ENCODE data around the gene DIS3. TPM values are rescaled to one million over a fixed set of nuclear protein-coding genes. Genes with fewer than 3 reads are reported as not detected.
A peak's percentile ranks its signal among the peaks of the same experiment; 100 is the strongest.
"Not testable (repeated sequence)": the region's sequence is repeated elsewhere in the genome, so short reads cannot be mapped to it uniquely, and the experiment has no call there.

DIS3 gene
- 41.4 TPM for polyA plus RNA-seq (2013, experiment 1 of 2)
- 44.4 TPM for polyA plus RNA-seq (2013, experiment 2 of 2)

GRCh38 chr13:72781451-72782439 lies at the start of gene DIS3, which contains the start of gene PIBF1:
DIS3 (minus strand) TSS chr13:72781900; CDS start chr13:72781832, 68 bp downstream.
PIBF1 (plus strand) TSS chr13:72782133; CDS start chr13:72783470, 1,337 bp downstream.
- peak within 1 kb of the TSS; percentile 96 for H3K4me3 ChIP-seq (ENCODE audit: extremely low read depth, insufficient read depth, low read length, poor library complexity, severe bottlenecking)
- peaks cover 40% of the 10 kb centered on the region for H3K36me3 ChIP-seq (ENCODE audit: control insufficient read depth, insufficient read depth, low read length)
- 1% methylated on average over 55 to 77 of the region's 81 CpGs for WGBS, 2 experiments (ENCODE audit: insufficient coverage in 2 of 2)
- H3K27ac ChIP-seq (ENCODE audit: low read depth, low read length, severe bottlenecking): peak within 1 kb of the TSS; percentile 86
- no peaks in the 10 kb centered on the region for H3K9me3 ChIP-seq (ENCODE audit: control insufficient read depth, low read length)
- peaks cover 10% of the 10 kb centered on the region for H3K4me1 ChIP-seq (ENCODE audit: control insufficient read depth, insufficient read depth, low read length, poor library complexity, severe bottlenecking)

DNA sequence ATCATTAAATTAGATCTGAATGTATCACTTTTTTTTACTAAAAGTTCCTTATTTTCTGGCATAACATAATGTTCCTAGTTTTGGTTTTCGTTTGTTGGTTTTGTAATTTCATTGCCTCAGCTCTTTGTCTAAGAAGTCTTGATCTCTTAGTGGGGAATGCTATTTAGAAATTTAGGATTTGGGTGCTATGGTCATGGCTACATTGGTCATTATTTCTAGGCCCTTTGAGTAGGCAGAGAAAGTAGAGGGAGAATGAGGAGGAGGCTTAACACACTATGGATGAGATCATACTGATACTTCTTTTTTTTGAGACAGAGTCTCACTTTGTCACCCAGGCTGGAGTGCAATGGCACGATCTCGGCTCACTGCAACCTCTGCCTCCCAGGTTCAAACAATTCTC lies 42.0 kb upstream of the DIS3 start:
- peaks cover 3% of the 10 kb centered on the region for H3K4me1 ChIP-seq (ENCODE audit: control insufficient read depth, insufficient read depth, low read length, poor library complexity, severe bottlenecking)
- peaks cover 23% of the 10 kb centered on the region for H3K36me3 ChIP-seq (ENCODE audit: control insufficient read depth, insufficient read depth, low read length)
- WGBS, 2 experiments (ENCODE audit: insufficient coverage in 2 of 2): 94% methylated on average over 3 of the region's 3 CpGs; no CpG with 5 or more reads in 1 of the 2 experiments
- H3K9me3 ChIP-seq (ENCODE audit: control insufficient read depth, low read length): no peaks in the 10 kb centered on the region
- H3K27ac ChIP-seq (ENCODE audit: low read depth, low read length, severe bottlenecking): no peak overlapping the region
- H3K4me3 ChIP-seq (ENCODE audit: extremely low read depth, insufficient read depth, low read length, poor library complexity, severe bottlenecking): no peak overlapping the region

GRCh38 chr13:72823081-72823480 lies 41.4 kb upstream of the DIS3 start:
- Histone ChIP-seq H3K27ac (ENCODE audit: low read depth, low read length, severe bottlenecking) (no peak overlapping the region), H3K9me3 (ENCODE audit: control insufficient read depth, low read length) (no peaks in the 10 kb centered on the region), H3K36me3 (ENCODE audit: control insufficient read depth, insufficient read depth, low read length) (peaks cover 23% of the 10 kb centered on the region), H3K4me1 (ENCODE audit: control insufficient read depth, insufficient read depth, low read length, poor library complexity, severe bottlenecking) (peaks cover 3% of the 10 kb centered on the region), H3K4me3 (ENCODE audit: extremely low read depth, insufficient read depth, low read length, poor library complexity, severe bottlenecking) (no peak overlapping the region)
- no CpG with 5 or more reads among the region's 2 CpGs for WGBS, 2 experiments (ENCODE audit: insufficient coverage in 2 of 2)

- no CpG with 5 or more reads among the region's 1 CpG for WGBS, 2 experiments (ENCODE audit: insufficient coverage in 2 of 2)
Measured at GRCh38 chr13:72820898-72821279, 39.2 kb upstream of the DIS3 start.

GRCh38 chr13:72820156-72820897 lies 38.6 kb upstream of the DIS3 start:
- Histone ChIP-seq H3K4me3 (ENCODE audit: extremely low read depth, insufficient read depth, low read length, poor library complexity, severe bottlenecking) (no peak overlapping the region), H3K9me3 (ENCODE audit: control insufficient read depth, low read length) (no peaks in the 10 kb centered on the region), H3K27ac (ENCODE audit: low read depth, low read length, severe bottlenecking) (no peak overlapping the region), H3K36me3 (ENCODE audit: control insufficient read depth, insufficient read depth, low read length) (peaks cover 16% of the 10 kb centered on the region), H3K4me1 (ENCODE audit: control insufficient read depth, insufficient read depth, low read length, poor library complexity, severe bottlenecking) (peaks cover 3% of the 10 kb centered on the region)
- WGBS, 2 experiments (ENCODE audit: insufficient coverage in 2 of 2): 85% methylated on average over 2 of the region's 8 CpGs; no CpG with 5 or more reads in 1 of the 2 experiments

More at GRCh38 chr13:72820898-72821279, 39.2 kb upstream of the DIS3 start:
- Histone ChIP-seq H3K4me3 (ENCODE audit: extremely low read depth, insufficient read depth, low read length, poor library complexity, severe bottlenecking) (no peak overlapping the region), H3K4me1 (ENCODE audit: control insufficient read depth, insufficient read depth, low read length, poor library complexity, severe bottlenecking) (peaks cover 3% of the 10 kb centered on the region), H3K36me3 (ENCODE audit: control insufficient read depth, insufficient read depth, low read length) (peaks cover 16% of the 10 kb centered on the region), H3K27ac (ENCODE audit: low read depth, low read length, severe bottlenecking) (no peak overlapping the region), H3K9me3 (ENCODE audit: control insufficient read depth, low read length) (no peaks in the 10 kb centered on the region)

GRCh38 chr13:72808917-72809500 lies 27.3 kb upstream of the DIS3 start:
- Histone ChIP-seq H3K4me1 (ENCODE audit: control insufficient read depth, insufficient read depth, low read length, poor library complexity, severe bottlenecking) (no peaks in the 10 kb centered on the region), H3K9me3 (ENCODE audit: control insufficient read depth, low read length) (no peaks in the 10 kb centered on the region), H3K36me3 (ENCODE audit: control insufficient read depth, insufficient read depth, low read length) (peaks cover 10% of the 10 kb centered on the region), H3K27ac (ENCODE audit: low read depth, low read length, severe bottlenecking) (no peak overlapping the region), H3K4me3 (ENCODE audit: extremely low read depth, insufficient read depth, low read length, poor library complexity, severe bottlenecking) (no peak overlapping the region)
- no CpG with 5 or more reads among the region's 1 CpG for WGBS, 2 experiments (ENCODE audit: insufficient coverage in 2 of 2)

DNA sequence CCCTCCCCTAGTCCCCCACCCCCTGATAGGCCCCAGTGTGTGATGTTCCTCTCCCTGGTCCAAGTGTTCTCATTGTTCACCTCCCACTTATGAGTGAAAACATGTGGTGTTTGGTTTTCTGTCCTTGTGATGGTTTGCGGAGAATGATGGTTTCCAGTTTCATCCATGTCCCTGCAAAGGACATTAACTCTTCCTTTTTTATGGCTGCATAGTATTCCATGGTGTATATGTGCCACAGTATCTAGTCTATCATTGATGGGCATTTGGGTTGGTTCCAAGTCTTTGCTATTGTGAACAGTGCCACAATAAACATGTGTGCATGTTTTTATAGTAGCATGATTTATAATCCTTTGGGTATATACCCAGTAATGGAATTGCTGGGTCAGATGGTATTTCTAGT lies 24.8 kb upstream of the DIS3 start:
- not testable (repeated sequence) for H3K9me3 ChIP-seq (ENCODE audit: control insufficient read depth, low read length)
- H3K36me3 ChIP-seq (ENCODE audit: control insufficient read depth, insufficient read depth, low read length): peaks cover 14% of the 10 kb centered on the region
- WGBS, 2 experiments (ENCODE audit: insufficient coverage in 2 of 2): no CpG with 5 or more reads among the region's 1 CpG

DNA sequence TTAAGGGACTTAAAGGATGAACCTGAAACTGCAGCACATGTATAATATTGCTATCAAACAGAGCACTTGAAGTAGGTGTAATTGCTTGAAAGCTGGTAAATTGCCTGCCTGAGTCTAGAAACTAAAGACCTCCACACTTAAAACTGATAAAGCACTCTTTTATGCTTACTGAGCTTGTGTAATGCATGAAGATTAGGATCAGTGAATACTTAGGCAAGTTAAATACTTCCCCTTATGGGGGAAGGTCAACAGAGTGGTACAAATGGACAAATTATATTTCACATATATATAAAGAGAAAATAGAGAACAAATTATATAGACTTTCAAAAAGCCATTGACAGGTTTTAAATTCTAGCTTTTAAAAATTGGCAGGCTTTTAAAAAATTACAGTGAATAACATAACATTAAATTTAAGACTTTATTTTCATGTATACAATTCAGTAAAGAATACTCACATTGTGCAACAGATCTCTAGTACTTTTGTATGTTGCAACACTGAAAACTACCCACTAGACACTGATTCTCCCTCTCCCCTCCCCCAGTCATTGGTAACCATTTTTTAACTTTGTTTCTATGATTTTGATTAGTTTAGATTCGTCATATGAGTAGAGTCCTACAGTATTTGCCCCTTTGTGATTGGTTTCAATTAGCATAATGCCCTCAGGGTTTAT lies 24.1 kb upstream of the DIS3 start:
- no peaks in the 10 kb centered on the region for H3K9me3 ChIP-seq (ENCODE audit: control insufficient read depth, low read length)
- no peaks in the 10 kb centered on the region for H3K4me1 ChIP-seq (ENCODE audit: control insufficient read depth, insufficient read depth, low read length, poor library complexity, severe bottlenecking)
- peaks cover 14% of the 10 kb centered on the region for H3K36me3 ChIP-seq (ENCODE audit: control insufficient read depth, insufficient read depth, low read length)
- no peak overlapping the region for H3K27ac ChIP-seq (ENCODE audit: low read depth, low read length, severe bottlenecking)
- no peak overlapping the region for H3K4me3 ChIP-seq (ENCODE audit: extremely low read depth, insufficient read depth, low read length, poor library complexity, severe bottlenecking)
- WGBS, 2 experiments (ENCODE audit: insufficient coverage in 2 of 2): 67% methylated on average over 1 of the region's 1 CpG; no CpG with 5 or more reads in 1 of the 2 experiments

More for the DNA sequence above, 24.8 kb upstream of the DIS3 start:
- H3K4me1 ChIP-seq (ENCODE audit: control insufficient read depth, insufficient read depth, low read length, poor library complexity, severe bottlenecking); H3K27ac ChIP-seq (ENCODE audit: low read depth, low read length, severe bottlenecking); H3K4me3 ChIP-seq (ENCODE audit: extremely low read depth, insufficient read depth, low read length, poor library complexity, severe bottlenecking): not testable (repeated sequence)

- no peak overlapping the region for H3K4me3 ChIP-seq (ENCODE audit: extremely low read depth, insufficient read depth, low read length, poor library complexity, severe bottlenecking)
- 83 to 88% methylated on average over 1 of the region's 1 CpG for WGBS, 2 experiments (ENCODE audit: insufficient coverage in 2 of 2)
- no peaks in the 10 kb centered on the region for H3K4me1 ChIP-seq (ENCODE audit: control insufficient read depth, insufficient read depth, low read length, poor library complexity, severe bottlenecking)
- peaks cover 23% of the 10 kb centered on the region for H3K36me3 ChIP-seq (ENCODE audit: control insufficient read depth, insufficient read depth, low read length)
- no peaks in the 10 kb centered on the region for H3K9me3 ChIP-seq (ENCODE audit: control insufficient read depth, low read length)
- no peak overlapping the region for H3K27ac ChIP-seq (ENCODE audit: low read depth, low read length, severe bottlenecking)
Measured at GRCh38 chr13:72804301-72804700, 22.6 kb upstream of the DIS3 start.

DNA sequence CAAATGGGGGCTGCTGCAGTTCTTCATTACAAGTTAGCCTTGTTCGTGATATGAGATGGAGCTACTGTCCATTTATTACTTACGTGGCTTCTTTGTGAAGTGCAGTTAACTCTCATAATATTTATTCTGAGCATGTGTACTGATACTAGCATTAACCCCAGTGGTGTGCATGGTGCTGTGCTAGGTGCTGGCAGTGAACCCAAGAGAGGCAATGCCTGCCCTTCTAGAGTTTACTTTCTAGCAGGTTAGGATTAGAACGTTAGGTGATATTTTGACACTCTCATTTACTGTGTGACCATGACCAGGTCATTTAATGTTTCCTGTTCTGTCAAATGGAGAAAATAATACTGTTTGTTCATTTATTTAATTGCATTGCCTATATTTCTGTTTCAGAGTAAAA lies 17.1 kb upstream of the DIS3 start:
- no peak overlapping the region for H3K4me3 ChIP-seq (ENCODE audit: extremely low read depth, insufficient read depth, low read length, poor library complexity, severe bottlenecking)
- no peaks in the 10 kb centered on the region for H3K4me1 ChIP-seq (ENCODE audit: control insufficient read depth, insufficient read depth, low read length, poor library complexity, severe bottlenecking)
- H3K9me3 ChIP-seq (ENCODE audit: control insufficient read depth, low read length): no peaks in the 10 kb centered on the region
- 50% methylated on average over 2 of the region's 3 CpGs; no CpG with 5 or more reads in 1 of the 2 experiments for WGBS, 2 experiments (ENCODE audit: insufficient coverage in 2 of 2)
- no peak overlapping the region for H3K27ac ChIP-seq (ENCODE audit: low read depth, low read length, severe bottlenecking)
- peaks cover 47% of the 10 kb centered on the region for H3K36me3 ChIP-seq (ENCODE audit: control insufficient read depth, insufficient read depth, low read length)
